HPDE6-E6E7 (cell line): Measurements from ENCODE around the gene INS.

Source experiments
- DNase-seq: peaks from one replicate; pipeline ENCODE4 v3.0.0; 2011; ENCODE audit warnings: missing footprints; ENCODE audit errors: extremely low spot score

The INS gene

GRCh38 chr11:2164861-2165555 lies 4.0 kb upstream of the INS start:
- no peak for DNase-seq

- no peak for DNase-seq
Observed at GRCh38 chr11:2164081-2164480, 3.1 kb upstream of the INS start.

- no peak for DNase-seq
Observed at GRCh38 chr11:2163428-2163978, 2.5 kb upstream of the INS start.

GRCh38 chr11:2159536-2160413 lies 1.2 kb downstream of the INS start:
- no peak for DNase-seq

GRCh38 chr11:2158966-2159365 lies 2.0 kb downstream of the INS start:
- no peak for DNase-seq

- DNase-seq: no peak
Observed at GRCh38 chr11:2158296-2158737, 2.7 kb downstream of the INS start.

GRCh38 chr11:2157294-2158040 lies 3.5 kb downstream of the INS start:
- no peak for DNase-seq

- peak; percentile 63 for DNase-seq
Observed at GRCh38 chr11:2156416-2157182, 4.4 kb downstream of the INS start.

- no peak for DNase-seq
Observed at GRCh38 chr11:2155511-2155910, 5.5 kb downstream of the INS start.

GRCh38 chr11:2154889-2155288 lies 6.1 kb downstream of the INS start:
- no peak for DNase-seq

- no peak for DNase-seq
Observed at GRCh38 chr11:2154195-2154585, 6.8 kb downstream of the INS start.

GRCh38 chr11:2153581-2154194 lies 7.3 kb downstream of the INS start:
- DNase-seq: no peak

- peak; percentile 84 for DNase-seq
Observed at GRCh38 chr11:2151500-2152257, 9.3 kb downstream of the INS start.

GRCh38 chr11:2149864-2150847 lies 10.9 kb downstream of the INS start:
- no peak for DNase-seq

GRCh38 chr11:2149460-2149859 lies 11.5 kb downstream of the INS start:
- DNase-seq: no peak

GRCh38 chr11:2148595-2148994 lies 12.4 kb downstream of the INS start:
- DNase-seq: no peak

- no peak for DNase-seq
Observed at GRCh38 chr11:2147391-2147790, 13.6 kb downstream of the INS start.

GRCh38 chr11:2146051-2146450 lies 15.0 kb downstream of the INS start:
- DNase-seq: no peak
